ENCODE measurements around the gene SULT1C4. TPM values are rescaled to one million over a fixed set of nuclear protein-coding genes. Genes with fewer than 3 reads are reported as not detected.

Gene SULT1C4
- total RNA-seq, 1 donor from 2014 or later: 16.0 TPM

DNA sequence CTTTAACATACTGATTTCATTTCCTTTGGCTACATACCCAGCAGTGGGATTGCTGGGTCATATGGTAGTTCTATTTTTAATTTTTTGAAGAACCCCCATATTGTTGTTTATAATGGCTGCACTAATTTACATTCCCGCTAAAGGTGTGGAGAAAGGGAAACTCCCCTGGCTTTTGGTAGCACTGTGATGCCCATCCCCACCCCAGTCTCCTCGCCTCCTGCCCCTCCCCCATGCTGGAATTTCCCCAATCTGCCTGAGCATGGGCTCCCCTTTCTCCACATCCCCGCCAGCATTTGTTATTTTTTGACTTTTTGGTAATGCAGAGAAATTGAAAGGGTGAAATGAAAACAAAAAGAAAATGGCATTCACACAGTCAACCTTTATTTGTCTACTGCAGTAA lies 30.0 kb upstream of the SULT1C4 start:
- Mint-ChIP-seq H3K4me1 (no peaks in the 10 kb centered on the region), H3K27ac (no peak overlapping the region), H3K9me3 (peaks cover 8% of the 10 kb centered on the region), H3K4me3 (no peak overlapping the region), H3K36me3 (no peaks in the 10 kb centered on the region), H3K27me3 (ENCODE audit: low read depth) (peaks cover 27% of the 10 kb centered on the region)
- no peak for DNase-seq (ENCODE audit: low spot score in 2 of 2, unreplicated experiment in 2 of 2)
- TF ChIP-seq CTCF (IDR thresholded peaks at IDR 0.05; ENCODE audit: unreplicated experiment): no peak

DNA sequence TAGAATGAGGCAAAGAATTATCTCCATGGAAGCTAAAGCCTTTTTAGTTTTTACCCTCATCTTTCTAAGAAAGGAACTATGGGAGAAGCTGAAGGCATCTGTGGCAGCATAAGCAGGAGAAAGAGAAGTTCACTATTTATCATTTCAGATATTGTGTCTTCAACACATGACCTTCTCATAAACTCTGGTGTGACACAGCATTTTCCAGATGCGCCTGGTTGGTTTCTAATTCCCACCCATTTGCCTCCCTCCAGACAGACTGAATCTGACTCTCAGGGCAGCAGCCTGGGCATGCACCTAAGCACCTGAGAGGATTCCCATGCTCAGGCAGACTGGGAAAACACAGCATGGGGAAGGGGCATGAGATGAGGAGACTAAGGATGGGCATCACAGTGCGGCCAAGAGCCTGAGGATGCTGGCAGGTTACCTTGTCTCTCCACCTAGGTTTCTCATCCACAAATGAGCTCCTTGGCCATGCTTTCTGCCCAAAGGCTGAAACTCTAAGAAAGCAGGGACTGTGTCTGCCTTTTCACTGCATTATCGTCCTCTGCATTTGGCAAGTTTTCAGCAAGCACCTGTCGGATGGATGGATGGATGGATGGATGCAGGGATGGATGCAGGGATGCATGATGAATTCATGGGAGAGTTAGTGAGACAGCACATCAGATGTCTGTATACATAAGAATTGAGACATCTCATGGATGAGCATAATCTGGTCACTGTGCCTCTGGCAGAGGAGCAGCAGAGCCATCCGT lies 28.8 kb upstream of the SULT1C4 start:
- no peak for TF ChIP-seq CTCF (IDR thresholded peaks at IDR 0.05; ENCODE audit: unreplicated experiment)
- Mint-ChIP-seq H3K27ac (no peak overlapping the region), H3K27me3 (ENCODE audit: low read depth) (peaks cover 23% of the 10 kb centered on the region), H3K4me3 (no peak overlapping the region), H3K9me3 (peaks cover 1% of the 10 kb centered on the region), H3K36me3 (no peaks in the 10 kb centered on the region), H3K4me1 (no peaks in the 10 kb centered on the region)
- DNase-seq (ENCODE audit: low spot score in 2 of 2, unreplicated experiment in 2 of 2): no peak

GRCh38 chr2:108349571-108349928 lies 28.2 kb upstream of the SULT1C4 start:
- TF ChIP-seq CTCF (IDR thresholded peaks at IDR 0.05; ENCODE audit: unreplicated experiment): no peak
- DNase-seq (ENCODE audit: low spot score in 2 of 2, unreplicated experiment in 2 of 2): no peak
- Mint-ChIP-seq H3K4me3 (no peak overlapping the region), H3K4me1 (no peaks in the 10 kb centered on the region), H3K36me3 (no peaks in the 10 kb centered on the region), H3K27me3 (ENCODE audit: low read depth) (peaks cover 21% of the 10 kb centered on the region), H3K27ac (no peak overlapping the region), H3K9me3 (no peaks in the 10 kb centered on the region)

DNA sequence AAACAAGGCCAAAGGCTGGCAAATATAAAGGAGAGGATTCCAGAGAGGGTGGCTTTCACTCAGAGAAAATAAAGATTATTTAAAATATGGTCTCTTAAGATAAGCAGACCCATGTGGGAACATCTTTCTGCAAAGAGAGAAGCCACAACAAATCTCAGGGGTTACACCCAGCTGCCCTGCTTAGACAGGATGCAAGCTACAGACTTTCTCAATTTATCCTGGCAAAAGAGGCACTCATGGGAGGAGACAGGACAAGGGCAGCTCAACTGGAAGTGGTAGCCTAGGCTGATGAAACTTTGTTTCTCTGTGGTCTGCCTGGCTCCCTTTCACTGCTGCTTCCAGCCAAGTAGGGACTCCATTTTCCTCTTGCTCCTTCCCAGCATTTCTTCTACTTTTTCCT lies 25.9 kb upstream of the SULT1C4 start:
- Mint-ChIP-seq H3K9me3 (no peaks in the 10 kb centered on the region), H3K4me3 (no peak overlapping the region), H3K4me1 (no peaks in the 10 kb centered on the region), H3K27ac (no peak overlapping the region), H3K27me3 (ENCODE audit: low read depth) (peaks cover 21% of the 10 kb centered on the region), H3K36me3 (no peaks in the 10 kb centered on the region)
- no peak for DNase-seq (ENCODE audit: low spot score in 2 of 2, unreplicated experiment in 2 of 2)
- TF ChIP-seq CTCF (IDR thresholded peaks at IDR 0.05; ENCODE audit: unreplicated experiment): no peak

GRCh38 chr2:108354136-108354535 lies 23.6 kb upstream of the SULT1C4 start:
- no peaks in the 10 kb centered on the region for H3K4me1 Mint-ChIP-seq
- TF ChIP-seq CTCF (IDR thresholded peaks at IDR 0.05; ENCODE audit: unreplicated experiment): no peak
- no peaks in the 10 kb centered on the region for H3K9me3 Mint-ChIP-seq
- no peak for DNase-seq (ENCODE audit: low spot score in 2 of 2, unreplicated experiment in 2 of 2)
- H3K4me3 Mint-ChIP-seq: no peak overlapping the region
- no peaks in the 10 kb centered on the region for H3K36me3 Mint-ChIP-seq
- H3K27ac Mint-ChIP-seq: no peak overlapping the region
- peaks cover 20% of the 10 kb centered on the region for H3K27me3 Mint-ChIP-seq (ENCODE audit: low read depth)
